Measurements from ENCODE around the gene PPWD1.
"Not testable (repeated sequence)": the region's sequence is repeated elsewhere in the genome, so short reads cannot be mapped to it uniquely, and the experiment has no call there.

Gene PPWD1

GRCh38 chr5:65556718-65557117 lies 6.4 kb upstream of the PPWD1 start:
- no peaks in the 10 kb centered on the region for H3K4me1 ChIP-seq (ENCODE audit: control insufficient read depth, insufficient read depth, low read length, poor library complexity, severe bottlenecking)
- no peak overlapping the region for H3K4me3 ChIP-seq (ENCODE audit: extremely low read depth, insufficient read depth, low read length, poor library complexity, severe bottlenecking)
- peaks cover 40% of the 10 kb centered on the region for H3K36me3 ChIP-seq (ENCODE audit: control insufficient read depth, insufficient read depth, low read length)
- WGBS, 2 experiments (ENCODE audit: insufficient coverage in 2 of 2): no CpG with 5 or more reads among the region's 3 CpGs
- H3K27ac ChIP-seq (ENCODE audit: low read depth, low read length, severe bottlenecking): no peak overlapping the region
- no peaks in the 10 kb centered on the region for H3K9me3 ChIP-seq (ENCODE audit: control insufficient read depth, low read length)

GRCh38 chr5:65563777-65564176 lies 681 bp downstream of the PPWD1 start:
- Histone ChIP-seq H3K9me3 (ENCODE audit: control insufficient read depth, low read length) (no peaks in the 10 kb centered on the region), H3K36me3 (ENCODE audit: control insufficient read depth, insufficient read depth, low read length) (peaks cover 7% of the 10 kb centered on the region), H3K4me3 (ENCODE audit: extremely low read depth, insufficient read depth, low read length, poor library complexity, severe bottlenecking) (peak overlapping the region; percentile 91), H3K4me1 (ENCODE audit: control insufficient read depth, insufficient read depth, low read length, poor library complexity, severe bottlenecking) (no peaks in the 10 kb centered on the region), H3K27ac (ENCODE audit: low read depth, low read length, severe bottlenecking) (peak overlapping the region; percentile 97)
- 35 to 45% methylated on average over 4 to 5 of the region's 11 CpGs for WGBS, 2 experiments (ENCODE audit: insufficient coverage in 2 of 2)

GRCh38 chr5:65566505-65566904 lies 3.4 kb downstream of the PPWD1 start:
- no peaks in the 10 kb centered on the region for H3K4me1 ChIP-seq (ENCODE audit: control insufficient read depth, insufficient read depth, low read length, poor library complexity, severe bottlenecking)
- H3K36me3 ChIP-seq (ENCODE audit: control insufficient read depth, insufficient read depth, low read length): peaks cover 14% of the 10 kb centered on the region
- H3K9me3 ChIP-seq (ENCODE audit: control insufficient read depth, low read length): no peaks in the 10 kb centered on the region
- H3K4me3 ChIP-seq (ENCODE audit: extremely low read depth, insufficient read depth, low read length, poor library complexity, severe bottlenecking): no peak overlapping the region
- 94 to 100% methylated on average over 3 to 5 of the region's 5 CpGs for WGBS, 2 experiments (ENCODE audit: insufficient coverage in 2 of 2)
- H3K27ac ChIP-seq (ENCODE audit: low read depth, low read length, severe bottlenecking): no peak overlapping the region

GRCh38 chr5:65570598-65571226 lies 7.6 kb downstream of the PPWD1 start:
- H3K36me3 ChIP-seq (ENCODE audit: control insufficient read depth, insufficient read depth, low read length): peaks cover 26% of the 10 kb centered on the region
- WGBS, 2 experiments (ENCODE audit: insufficient coverage in 2 of 2): 96 to 100% methylated on average over 1 to 2 of the region's 2 CpGs
- no peaks in the 10 kb centered on the region for H3K4me1 ChIP-seq (ENCODE audit: control insufficient read depth, insufficient read depth, low read length, poor library complexity, severe bottlenecking)
- H3K4me3 ChIP-seq (ENCODE audit: extremely low read depth, insufficient read depth, low read length, poor library complexity, severe bottlenecking): no peak overlapping the region
- H3K9me3 ChIP-seq (ENCODE audit: control insufficient read depth, low read length): no peaks in the 10 kb centered on the region
- H3K27ac ChIP-seq (ENCODE audit: low read depth, low read length, severe bottlenecking): no peak overlapping the region

GRCh38 chr5:65577141-65577540 lies 14.0 kb downstream of the PPWD1 start:
- no peak overlapping the region for H3K27ac ChIP-seq (ENCODE audit: low read depth, low read length, severe bottlenecking)
- no peaks in the 10 kb centered on the region for H3K4me1 ChIP-seq (ENCODE audit: control insufficient read depth, insufficient read depth, low read length, poor library complexity, severe bottlenecking)
- H3K9me3 ChIP-seq (ENCODE audit: control insufficient read depth, low read length): no peaks in the 10 kb centered on the region
- H3K4me3 ChIP-seq (ENCODE audit: extremely low read depth, insufficient read depth, low read length, poor library complexity, severe bottlenecking): no peak overlapping the region
- peaks cover 44% of the 10 kb centered on the region for H3K36me3 ChIP-seq (ENCODE audit: control insufficient read depth, insufficient read depth, low read length)

GRCh38 chr5:65588694-65589093 lies 25.6 kb downstream of the PPWD1 start:
- H3K27ac ChIP-seq (ENCODE audit: low read depth, low read length, severe bottlenecking): no peak overlapping the region
- H3K9me3 ChIP-seq (ENCODE audit: control insufficient read depth, low read length): no peaks in the 10 kb centered on the region
- H3K4me1 ChIP-seq (ENCODE audit: control insufficient read depth, insufficient read depth, low read length, poor library complexity, severe bottlenecking): no peaks in the 10 kb centered on the region
- WGBS, 2 experiments (ENCODE audit: insufficient coverage in 2 of 2): no CpG with 5 or more reads among the region's 2 CpGs
- peaks cover 40% of the 10 kb centered on the region for H3K36me3 ChIP-seq (ENCODE audit: control insufficient read depth, insufficient read depth, low read length)
- no peak overlapping the region for H3K4me3 ChIP-seq (ENCODE audit: extremely low read depth, insufficient read depth, low read length, poor library complexity, severe bottlenecking)

GRCh38 chr5:65601761-65602160 lies 38.7 kb downstream of the PPWD1 start:
- not testable (repeated sequence) for H3K4me3 ChIP-seq (ENCODE audit: extremely low read depth, insufficient read depth, low read length, poor library complexity, severe bottlenecking); H3K4me1 ChIP-seq (ENCODE audit: control insufficient read depth, insufficient read depth, low read length, poor library complexity, severe bottlenecking); H3K9me3 ChIP-seq (ENCODE audit: control insufficient read depth, low read length); H3K27ac ChIP-seq (ENCODE audit: low read depth, low read length, severe bottlenecking)
- H3K36me3 ChIP-seq (ENCODE audit: control insufficient read depth, insufficient read depth, low read length): peaks cover 76% of the 10 kb centered on the region
- WGBS, 2 experiments (ENCODE audit: insufficient coverage in 2 of 2): 100% methylated on average over 1 of the region's 1 CpG; no CpG with 5 or more reads in 1 of the 2 experiments

- Histone ChIP-seq H3K9me3 (ENCODE audit: control insufficient read depth, low read length) (no peaks in the 10 kb centered on the region), H3K4me3 (ENCODE audit: extremely low read depth, insufficient read depth, low read length, poor library complexity, severe bottlenecking) (no peak overlapping the region), H3K27ac (ENCODE audit: low read depth, low read length, severe bottlenecking) (no peak overlapping the region), H3K4me1 (ENCODE audit: control insufficient read depth, insufficient read depth, low read length, poor library complexity, severe bottlenecking) (no peaks in the 10 kb centered on the region), H3K36me3 (ENCODE audit: control insufficient read depth, insufficient read depth, low read length) (peaks cover 51% of the 10 kb centered on the region)
- WGBS, 2 experiments (ENCODE audit: insufficient coverage in 2 of 2): no CpG with 5 or more reads among the region's 3 CpGs
Measured at GRCh38 chr5:65611524-65611923, 48.4 kb downstream of the PPWD1 start.

GRCh38 chr5:65612298-65612907 lies 49.3 kb downstream of the PPWD1 start:
- Histone ChIP-seq H3K9me3 (ENCODE audit: control insufficient read depth, low read length) (no peaks in the 10 kb centered on the region), H3K36me3 (ENCODE audit: control insufficient read depth, insufficient read depth, low read length) (peaks cover 46% of the 10 kb centered on the region), H3K27ac (ENCODE audit: low read depth, low read length, severe bottlenecking) (no peak overlapping the region), H3K4me3 (ENCODE audit: extremely low read depth, insufficient read depth, low read length, poor library complexity, severe bottlenecking) (no peak overlapping the region), H3K4me1 (ENCODE audit: control insufficient read depth, insufficient read depth, low read length, poor library complexity, severe bottlenecking) (no peaks in the 10 kb centered on the region)
- 100% methylated on average over 1 of the region's 4 CpGs for WGBS, 2 experiments (ENCODE audit: insufficient coverage in 2 of 2)

GRCh38 chr5:65620021-65620420 lies 56.9 kb downstream of the PPWD1 start:
- no peaks in the 10 kb centered on the region for H3K9me3 ChIP-seq (ENCODE audit: control insufficient read depth, low read length)
- H3K4me3 ChIP-seq (ENCODE audit: extremely low read depth, insufficient read depth, low read length, poor library complexity, severe bottlenecking): no peak overlapping the region
- peaks cover 16% of the 10 kb centered on the region for H3K36me3 ChIP-seq (ENCODE audit: control insufficient read depth, insufficient read depth, low read length)
- no CpG with 5 or more reads among the region's 4 CpGs for WGBS, 2 experiments (ENCODE audit: insufficient coverage in 2 of 2)
- H3K27ac ChIP-seq (ENCODE audit: low read depth, low read length, severe bottlenecking): no peak overlapping the region
- no peaks in the 10 kb centered on the region for H3K4me1 ChIP-seq (ENCODE audit: control insufficient read depth, insufficient read depth, low read length, poor library complexity, severe bottlenecking)

- 100% methylated on average over 3 of the region's 4 CpGs for WGBS, 2 experiments (ENCODE audit: insufficient coverage in 2 of 2)
- H3K36me3 ChIP-seq (ENCODE audit: control insufficient read depth, insufficient read depth, low read length): not testable (repeated sequence)
Measured at GRCh38 chr5:65621961-65622360, 58.9 kb downstream of the PPWD1 start.

More at GRCh38 chr5:65621961-65622360, 58.9 kb downstream of the PPWD1 start:
- not testable (repeated sequence) for H3K27ac ChIP-seq (ENCODE audit: low read depth, low read length, severe bottlenecking); H3K4me3 ChIP-seq (ENCODE audit: extremely low read depth, insufficient read depth, low read length, poor library complexity, severe bottlenecking); H3K9me3 ChIP-seq (ENCODE audit: control insufficient read depth, low read length); H3K4me1 ChIP-seq (ENCODE audit: control insufficient read depth, insufficient read depth, low read length, poor library complexity, severe bottlenecking)
